PC-3 (cell line): ENCODE data around the gene PLIN5. TPM values are rescaled to one million over a fixed set of nuclear protein-coding genes. Genes with fewer than 3 reads are reported as not detected.
"Not testable (repeated sequence)": the region's sequence is repeated elsewhere in the genome, so short reads cannot be mapped to it uniquely, and the experiment has no call there.

Experiments used
- ATAC-seq: fragments of 200-7000 bp; cut with Tn5 transposase; 2 replicates; pipeline ENCODE4 v1.9.1; 2020; ENCODE audit warnings: mild to moderate bottlenecking, moderate library complexity
- BruUV-seq: library from RNA; stranded (reverse); fragments of 400-500 nt; replicated peaks from 2 replicates; lab custom pipeline; 2021; lab: Mats Ljungman, UMichigan
- CTCF ChIA-PET: fragments of 300-600 bp; sonication (Branson Sonifier 250); formaldehyde crosslinking; loops from one replicate; lab custom pipeline; 2022; ENCODE audit warnings: antibody characterized with exemption; lab: Charles Lee
- POLR2A ChIA-PET: fragments of 300-600 bp; sonication (Branson Sonifier 250); formaldehyde crosslinking; loops from one replicate; lab custom pipeline; 2022; ENCODE audit warnings: antibody characterized with exemption; ENCODE audit not compliant: unreplicated experiment; lab: Charles Lee
- DNase-seq: peaks from one replicate; pipeline ENCODE4 v3.0.0-alpha.2; 2015
- H2AFZ ChIP-seq: fragments of 300-600 bp; sonication (generic); 2 replicates; pipeline ENCODE4 v1.6.0; 2016; ENCODE audit warnings: antibody characterized with exemption, low read length
- H3F3A ChIP-seq: fragments of 300-600 bp; sonication (generic); one replicate; pipeline ENCODE4 v1.6.0; 2017; ENCODE audit warnings: antibody characterized with exemption, low read length, control low read depth, mild to moderate bottlenecking; ENCODE audit not compliant: unreplicated experiment
- H3K27ac ChIP-seq: fragments of 300-600 bp; sonication (generic); 2 replicates; pipeline ENCODE4 v1.5.1; 2016; ENCODE audit warnings: mild to moderate bottlenecking, low read length
- H3K27me3 ChIP-seq: fragments of 300-600 bp; sonication (generic); 2 replicates; pipeline ENCODE4 v1.6.1; 2016; ENCODE audit warnings: low read length, mixed read lengths
- H3K36me3 ChIP-seq: fragments of 300-600 bp; sonication (generic); 2 replicates; pipeline ENCODE4 v1.6.1; 2016; ENCODE audit warnings: low read depth, mixed run types, low read length, mixed read lengths
- H3K4me1 ChIP-seq: fragments of 300-600 bp; sonication (generic); 2 replicates; pipeline ENCODE4 v1.5.1; 2016; ENCODE audit warnings: low read length; ENCODE audit not compliant: insufficient read depth
- H3K4me2 ChIP-seq: fragments of 300-600 bp; sonication (generic); 2 replicates; pipeline ENCODE4 v1.6.0; 2016; ENCODE audit warnings: low read length
- H3K4me3 ChIP-seq: fragments of 300-600 bp; sonication (generic); 2 replicates; pipeline ENCODE4 v1.5.1; 2016; ENCODE audit warnings: mild to moderate bottlenecking, low read length, mixed read lengths
- H3K79me2 ChIP-seq: fragments of 300-600 bp; sonication (generic); 2 replicates; pipeline ENCODE4 v1.6.1; 2017; ENCODE audit warnings: low read length, mixed read lengths
- H3K9ac ChIP-seq: fragments of 300-600 bp; sonication (generic); 2 replicates; pipeline ENCODE4 v1.6.0; 2016; ENCODE audit warnings: mild to moderate bottlenecking, low read length
- H3K9me2 ChIP-seq: fragments of 300-600 bp; sonication (generic); replicated peaks from 2 replicates; pipeline ENCODE4 v1.6.1; 2016; ENCODE audit warnings: mixed run types, low read length, mixed read lengths
- H3K9me3 ChIP-seq: fragments of 300-600 bp; sonication (generic); 2 replicates; pipeline ENCODE4 v1.6.1; 2016; ENCODE audit warnings: low read length, mixed read lengths
- H4K20me1 ChIP-seq: fragments of 300-600 bp; sonication (generic); 2 replicates; pipeline ENCODE4 v1.6.1; 2016; ENCODE audit warnings: low read length, mixed read lengths
- EZH2 ChIP-seq: fragments of 300-600 bp; sonication (generic); IDR thresholded peaks from one replicate; pipeline ENCODE4 v1.6.1; 2017; ENCODE audit warnings: antibody characterized with exemption, mild to moderate bottlenecking, low read length; ENCODE audit not compliant: unreplicated experiment
- EZH2phosphoT487 ChIP-seq: fragments of 300-600 bp; sonication (generic); IDR thresholded peaks from 2 replicates; pipeline ENCODE4 v1.6.1; 2018; ENCODE audit warnings: mild to moderate bottlenecking, antibody characterized with exemption, low read length, borderline replicate concordance
- intact Hi-C: fragments of 100-400 bp; cut with micrococcal nuclease; formaldehyde crosslinking; loops from 2 replicates; pipeline ENCODE4 v1.9.0; 2023
- total RNA-seq: library from RNA; depleted of rRNA; stranded (reverse); fragments of >200 nt; gene quantifications from 2 replicates; pipeline ENCODE4 v1.2.3, GENCODE V29; 2014
- TF ChIP-seq, protein P1 (sequence below): fragments of 300-600 bp; sonication (generic); conservative IDR thresholded peaks from 2 replicates; pipeline ENCODE4 v1.5.1; 2017; ENCODE audit warnings: antibody characterized with exemption, low read depth, mild to moderate bottlenecking, low read length

The PLIN5 gene
- total RNA-seq, 1 experiment from 2014 or later, result 1.2 TPM

DNA sequence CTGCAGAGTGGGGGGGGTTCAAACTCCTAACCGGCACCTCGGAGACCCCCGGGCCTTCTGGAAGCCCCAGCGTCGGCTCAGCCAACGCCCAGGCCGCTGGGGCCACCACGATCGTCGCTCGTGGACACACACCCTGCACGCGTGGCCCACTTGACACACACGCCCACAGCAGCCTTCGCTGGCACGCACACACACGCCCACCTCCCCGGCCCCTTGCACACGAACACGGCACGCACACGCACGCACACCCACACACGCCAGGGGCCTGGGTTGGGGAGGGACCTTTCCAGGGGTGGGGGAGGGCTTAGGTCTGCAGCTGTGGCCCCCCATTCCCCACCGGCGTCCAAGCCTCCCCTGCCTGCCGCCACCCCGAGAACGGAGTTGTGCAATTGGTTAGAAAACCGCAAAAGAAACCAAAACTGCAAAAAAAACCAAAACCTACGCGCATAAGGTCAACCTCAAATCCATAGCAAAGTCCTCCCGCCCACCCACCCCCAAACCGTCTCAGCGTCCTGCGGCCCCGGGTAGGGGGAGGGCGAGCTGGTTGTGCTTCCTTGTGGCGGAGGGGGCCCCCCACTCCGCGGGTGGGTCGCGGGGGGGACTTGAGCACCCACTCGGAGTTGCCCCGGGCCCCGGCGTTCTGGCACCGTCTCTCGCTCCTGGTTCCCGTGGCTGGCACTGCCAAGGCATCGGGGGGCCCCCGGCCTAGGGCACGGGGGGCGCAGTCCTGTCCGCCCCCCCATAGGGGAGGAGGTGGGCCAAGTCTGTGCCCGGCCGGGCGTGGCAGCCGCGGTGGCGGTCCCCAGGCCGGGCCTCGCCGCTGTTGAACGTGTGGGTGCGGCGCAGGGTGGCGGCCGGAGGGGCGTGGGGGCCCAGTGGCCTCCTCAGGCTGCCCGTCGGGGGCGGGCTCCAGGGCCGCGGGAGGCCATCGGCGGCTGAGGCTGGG lies 8.1 kb upstream of the PLIN5 start:
- H3K9ac ChIP-seq, result no peak overlapping the region
- no peak overlapping the region for H3K27ac ChIP-seq
- no peak for DNase-seq
- H4K20me1 ChIP-seq, result no peaks in the 10 kb centered on the region
- TF ChIP-seq, protein P1, sequence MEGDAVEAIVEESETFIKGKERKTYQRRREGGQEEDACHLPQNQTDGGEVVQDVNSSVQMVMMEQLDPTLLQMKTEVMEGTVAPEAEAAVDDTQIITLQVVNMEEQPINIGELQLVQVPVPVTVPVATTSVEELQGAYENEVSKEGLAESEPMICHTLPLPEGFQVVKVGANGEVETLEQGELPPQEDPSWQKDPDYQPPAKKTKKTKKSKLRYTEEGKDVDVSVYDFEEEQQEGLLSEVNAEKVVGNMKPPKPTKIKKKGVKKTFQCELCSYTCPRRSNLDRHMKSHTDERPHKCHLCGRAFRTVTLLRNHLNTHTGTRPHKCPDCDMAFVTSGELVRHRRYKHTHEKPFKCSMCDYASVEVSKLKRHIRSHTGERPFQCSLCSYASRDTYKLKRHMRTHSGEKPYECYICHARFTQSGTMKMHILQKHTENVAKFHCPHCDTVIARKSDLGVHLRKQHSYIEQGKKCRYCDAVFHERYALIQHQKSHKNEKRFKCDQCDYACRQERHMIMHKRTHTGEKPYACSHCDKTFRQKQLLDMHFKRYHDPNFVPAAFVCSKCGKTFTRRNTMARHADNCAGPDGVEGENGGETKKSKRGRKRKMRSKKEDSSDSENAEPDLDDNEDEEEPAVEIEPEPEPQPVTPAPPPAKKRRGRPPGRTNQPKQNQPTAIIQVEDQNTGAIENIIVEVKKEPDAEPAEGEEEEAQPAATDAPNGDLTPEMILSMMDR, result no peak
- TF ChIP-seq EZH2phosphoT487, result no peak
- no peak for TF ChIP-seq EZH2
- no peaks in the 10 kb centered on the region for H3K36me3 ChIP-seq
- ChIA-PET CTCF (no interaction called here), POLR2A (no interaction called here)
- no TSS peak for BruUV-seq
- no peak overlapping the region for H3K4me3 ChIP-seq
- no peaks in the 10 kb centered on the region for H3K4me1 ChIP-seq
- H2AFZ ChIP-seq, result no peak overlapping the region
- H3K27me3 ChIP-seq, result peaks cover 6% of the 10 kb centered on the region; the same call in 1 of the 2 replicates
- intact Hi-C loops, result no loop called here
- H3K4me2 ChIP-seq, result no peak overlapping the region
- no peaks in the 10 kb centered on the region for H3K79me2 ChIP-seq
- no peaks in the 10 kb centered on the region for H3K9me3 ChIP-seq
- no peaks in the 10 kb centered on the region for H3K9me2 ChIP-seq
- H3F3A ChIP-seq, result no peaks in the 10 kb centered on the region
- no peak for ATAC-seq

DNA sequence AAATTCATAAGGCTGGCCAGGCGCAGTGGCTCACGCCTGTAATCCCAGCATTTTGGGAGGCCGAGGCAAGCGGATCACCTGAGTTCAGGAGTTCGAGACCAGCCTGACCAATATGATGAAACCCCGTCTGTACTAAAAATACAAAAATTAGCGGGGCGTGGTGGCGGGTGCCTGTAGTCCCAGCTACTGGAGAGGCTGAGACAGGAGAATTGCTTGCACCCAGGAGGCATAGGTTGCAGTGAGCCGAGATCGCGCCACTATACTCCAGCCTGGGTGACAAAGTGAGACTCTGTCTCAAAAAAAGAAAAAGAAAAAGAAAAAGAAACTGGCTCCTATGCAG lies 6.8 kb upstream of the PLIN5 start:
- H3K9me2 ChIP-seq, H3K9ac ChIP-seq, H3K9me3 ChIP-seq, H3K36me3 ChIP-seq, intact Hi-C loops, DNase-seq, BruUV-seq, H3F3A ChIP-seq, H3K27ac ChIP-seq, H2AFZ ChIP-seq, H3K27me3 ChIP-seq, ATAC-seq, POLR2A ChIA-PET, H3K4me3 ChIP-seq, H3K4me1 ChIP-seq, H4K20me1 ChIP-seq, H3K79me2 ChIP-seq, H3K4me2 ChIP-seq, CTCF ChIA-PET: not testable (repeated sequence)

DNA sequence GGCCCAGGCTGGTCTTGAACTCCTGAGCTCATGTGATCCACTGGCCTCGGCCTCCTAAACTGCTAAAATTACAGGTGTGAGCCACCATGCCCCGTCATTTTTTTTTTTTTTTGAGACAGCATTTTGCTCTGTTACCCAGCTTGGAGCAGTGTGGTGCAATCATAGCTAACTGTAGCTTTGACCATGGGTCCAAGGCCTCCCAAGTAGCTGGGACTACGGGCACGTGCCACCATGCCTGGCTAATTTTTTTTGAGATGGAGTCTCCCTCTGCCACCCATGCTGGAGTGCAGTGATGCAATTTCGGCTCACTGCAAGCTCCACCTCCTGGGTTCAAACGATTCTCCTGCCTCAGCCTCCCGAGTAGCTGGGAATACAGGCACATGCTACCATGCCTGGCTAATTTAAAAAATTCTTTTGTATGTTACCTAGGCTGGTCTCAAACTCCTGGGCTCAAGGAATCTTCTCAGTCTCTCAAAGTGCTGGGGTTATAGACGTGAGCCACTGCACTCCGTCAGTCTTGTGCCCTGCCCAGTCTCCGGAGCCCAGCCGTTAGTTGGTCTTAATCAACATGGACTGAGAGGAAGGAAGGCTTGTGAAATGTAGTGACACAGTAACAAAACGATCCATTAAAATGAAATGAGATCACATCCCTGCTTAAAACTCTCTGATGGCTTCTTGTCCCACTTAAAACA lies 6.2 kb upstream of the PLIN5 start:
- intact Hi-C loops, result no loop called here
- no peaks in the 10 kb centered on the region for H3K79me2 ChIP-seq
- no peaks in the 10 kb centered on the region for H3F3A ChIP-seq
- ATAC-seq (no peak), DNase-seq (no peak)
- H2AFZ ChIP-seq, result no peak overlapping the region
- no peaks in the 10 kb centered on the region for H3K27me3 ChIP-seq
- H3K4me3 ChIP-seq, result no peak overlapping the region
- CTCF ChIA-PET, result interaction anchor here (0.6 kb wide), 1 partner anchor 20 kb away, joined by 3 read pairs; no protein-coding TSS in a partner anchor
- H4K20me1 ChIP-seq, result no peaks in the 10 kb centered on the region
- no peaks in the 10 kb centered on the region for H3K9me2 ChIP-seq
- no peak for TF ChIP-seq EZH2
- TF ChIP-seq, protein P1, result no peak
- no peaks in the 10 kb centered on the region for H3K36me3 ChIP-seq
- POLR2A ChIA-PET, result interaction anchor here (0.6 kb wide), 1 partner anchor 96 kb away, joined by 3 read pairs; no protein-coding TSS in a partner anchor
- no peaks in the 10 kb centered on the region for H3K9me3 ChIP-seq
- no TSS peak for BruUV-seq
- peaks cover 10% of the 10 kb centered on the region for H3K4me1 ChIP-seq
- no peak overlapping the region for H3K4me2 ChIP-seq
- H3K9ac ChIP-seq, result no peak overlapping the region
- no peak overlapping the region for H3K27ac ChIP-seq
